Upper lobe of left lung (tissue), 6 donors: ENCODE results near the gene ASIC4. TPM values are rescaled to one million over a fixed set of nuclear protein-coding genes. Genes with fewer than 3 reads are reported as not detected.

ENCODE experiments used
- ATAC-seq, 2 donors: fragments of 200-7000 bp; cut with Tn5 transposase; one replicate each; pipeline ENCODE4 v1.9.1; 2022; ENCODE audit warnings: mild to moderate bottlenecking in 2 of 2, moderate library complexity in 2 of 2; ENCODE audit not compliant: low FRiP score in 2 of 2
- DNase-seq, 2 donors: peaks; one replicate each; pipeline ENCODE4 v3.0.0-alpha.2; 2019 to 2020
- H3K27ac ChIP-seq, 4 donors: fragments of 200-600 bp; sonication (generic); one replicate each; pipeline ENCODE4 v1.5.1; 2016 to 2019
- H3K27me3 ChIP-seq, 4 donors: fragments of 200-600 bp; sonication (generic); one replicate each; pipeline ENCODE4 v1.5.1; 2017 to 2019
- H3K36me3 ChIP-seq, 4 donors: fragments of 200-600 bp; sonication (generic); one replicate each; pipeline ENCODE4 v1.5.1; 2016 to 2019
- H3K4me1 ChIP-seq, 4 donors: fragments of 200-600 bp; sonication (generic); one replicate each; pipeline ENCODE4 v1.5.1; 2018 to 2019
- H3K4me3 ChIP-seq, 4 donors: fragments of 200-600 bp; sonication (generic); one replicate each; pipeline ENCODE4 v1.5.1; 2017 to 2019; ENCODE audit warnings: mild to moderate bottlenecking in 2 of 4, moderate library complexity in 1 of 4
- H3K9me3 ChIP-seq, 4 donors: fragments of 200-600 bp; sonication (generic); one replicate each; pipeline ENCODE4 v1.5.1; 2018 to 2019
- CTCF ChIP-seq, 6 experiments: fragments of 450-650 bp in 4 of 6; fragments of 200-600 bp in 2 of 6; sonication (generic) in 2 of 6; IDR thresholded peaks; one replicate each; pipeline ENCODE4 v1.5.1; 2016 to 2019; ENCODE audit warnings: antibody characterized with exemption in 6 of 6
- EP300 ChIP-seq, 4 donors: sonication (generic); formaldehyde crosslinking; IDR thresholded peaks; one replicate each; pipeline ENCODE4 v1.5.1; 2017; ENCODE audit warnings: antibody characterized with exemption in 4 of 4, control low read depth in 2 of 4
- POLR2A ChIP-seq, 4 donors: fragments of 450-650 bp; IDR thresholded peaks; one replicate each; pipeline ENCODE4 v1.5.1; 2016 to 2017; ENCODE audit warnings: antibody characterized with exemption in 4 of 4, mild to moderate bottlenecking in 2 of 4
- POLR2AphosphoS5 ChIP-seq, 2 donors: sonication (generic); formaldehyde crosslinking; IDR thresholded peaks; one replicate each; pipeline ENCODE4 v1.5.1; 2017; ENCODE audit warnings: antibody characterized with exemption in 2 of 2
- WGBS, 2 donors: methylation state at CpG; one replicate each; pipeline ENCODE4 v1.1.5; 2017 to 2018; 5-methylcytosine and 5-hydroxymethylcytosine counted together
- total RNA-seq, 6 donors: library from RNA; depleted of rRNA in 4 of 6; stranded (reverse); fragments of >200 nt in 4 of 6; gene quantifications; one replicate each; pipeline versions ENCODE4 v1.1.0 to v1.2.1, GENCODE V29; 2016 to 2021
- donor health status: DM: no; HTN: no; CAD: no; lungs with moderate emphysema.
- donor health status: DM: no; HTN: yes; CAD: no; lungs with severe emphysema.

The ASIC4 gene
- total RNA-seq, 6 donors from 2014 or later = 0.20 to 0.34 (median 0.29) TPM; not detected in 3

- no peak overlapping the region for H3K4me3 ChIP-seq
- H3K9me3 ChIP-seq = no peaks in the 10 kb centered on the region
- peaks cover 0 to 4% (median 0%) of the 10 kb centered on the region in 4 donors for H3K27me3 ChIP-seq
- TF ChIP-seq POLR2AphosphoS5 (IDR thresholded peaks at IDR 0.05) = no peak
- TF ChIP-seq POLR2A (IDR thresholded peaks at IDR 0.05) = no peak
- TF ChIP-seq EP300 (IDR thresholded peaks at IDR 0.05) = no peak
- no peak for TF ChIP-seq CTCF (IDR thresholded peaks at IDR 0.05)
- peaks cover 0 to 28% (median 11%) of the 10 kb centered on the region in 4 donors for H3K4me1 ChIP-seq
- DNase-seq (peak in 1 of 2 donors; percentile 63), ATAC-seq (no peak)
- no peak overlapping the region for H3K27ac ChIP-seq
- H3K36me3 ChIP-seq = no peaks in the 10 kb centered on the region
- 73 to 84% methylated on average over 3 to 20 of the region's 22 CpGs for WGBS, 2 donors
Observed at GRCh38 chr2:219574484-219575311, 60.4 kb downstream of the ASIC4 start.

GRCh38 chr2:219575566-219576504, 61.6 kb downstream of the ASIC4 start:
- WGBS, 2 donors = 77 to 78% methylated on average over 6 of the region's 6 CpGs

GRCh38 chr2:219576505-219577388, 62.5 kb downstream of the ASIC4 start:
- H3K4me3 ChIP-seq = no peak overlapping the region
- peaks cover 0 to 7% (median under 1%) of the 10 kb centered on the region in 4 donors for H3K4me1 ChIP-seq
- no peaks in the 10 kb centered on the region for H3K36me3 ChIP-seq
- no peak overlapping the region for H3K27ac ChIP-seq
- DNase-seq (no peak), ATAC-seq (no peak)
- WGBS, 2 donors = 28 to 39% methylated on average over 10 to 15 of the region's 15 CpGs
- H3K27me3 ChIP-seq = no peaks in the 10 kb centered on the region
- TF ChIP-seq POLR2A (IDR thresholded peaks at IDR 0.05) (no peak), CTCF (IDR thresholded peaks at IDR 0.05) (no peak), POLR2AphosphoS5 (IDR thresholded peaks at IDR 0.05) (no peak), EP300 (IDR thresholded peaks at IDR 0.05) (no peak)
- H3K9me3 ChIP-seq = no peaks in the 10 kb centered on the region

More at GRCh38 chr2:219575566-219576504, 61.6 kb downstream of the ASIC4 start:
- ATAC-seq = no peak
- H3K4me1 ChIP-seq = peaks cover 0 to 17% (median 5%) of the 10 kb centered on the region in 4 donors
- peaks cover 0 to 2% (median 0%) of the 10 kb centered on the region in 4 donors for H3K27me3 ChIP-seq
- DNase-seq = no peak
- H3K36me3 ChIP-seq = no peaks in the 10 kb centered on the region
- no peak overlapping the region for H3K4me3 ChIP-seq
- TF ChIP-seq POLR2A (IDR thresholded peaks at IDR 0.05) = no peak
- TF ChIP-seq POLR2AphosphoS5 (IDR thresholded peaks at IDR 0.05) = no peak
- H3K9me3 ChIP-seq = no peaks in the 10 kb centered on the region
- H3K27ac ChIP-seq = no peak overlapping the region

- 55 to 59% methylated on average over 8 of the region's 8 CpGs for WGBS, 2 donors
Observed at GRCh38 chr2:219578811-219579613, 64.7 kb downstream of the ASIC4 start.

More at GRCh38 chr2:219578811-219579613, 64.7 kb downstream of the ASIC4 start:
- H3K9me3 ChIP-seq = no peaks in the 10 kb centered on the region
- H3K36me3 ChIP-seq = no peaks in the 10 kb centered on the region
- H3K27ac ChIP-seq = peak overlapping the region; percentile 32 to 61 (median 40)
- peaks cover 0 to 6% (median 0%) of the 10 kb centered on the region in 4 donors for H3K4me1 ChIP-seq
- no peak for ATAC-seq
- H3K4me3 ChIP-seq = no peak overlapping the region
- no peak for DNase-seq
- TF ChIP-seq POLR2A (IDR thresholded peaks at IDR 0.05) (no peak), POLR2AphosphoS5 (IDR thresholded peaks at IDR 0.05) (peak in 1 of 2 donors; percentile 53)
- no peaks in the 10 kb centered on the region for H3K27me3 ChIP-seq
